HPDE6-E6E7 (cell line): ENCODE measurements around the gene PIGN.

Source experiments
- DNase-seq: peaks from one replicate; pipeline ENCODE4 v3.0.0; 2011; ENCODE audit warnings: missing footprints; ENCODE audit errors: extremely low spot score

Gene PIGN

GRCh38 chr18:62001396-62001795 is 185.5 kb downstream of the PIGN start:
- no peak for DNase-seq

DNA sequence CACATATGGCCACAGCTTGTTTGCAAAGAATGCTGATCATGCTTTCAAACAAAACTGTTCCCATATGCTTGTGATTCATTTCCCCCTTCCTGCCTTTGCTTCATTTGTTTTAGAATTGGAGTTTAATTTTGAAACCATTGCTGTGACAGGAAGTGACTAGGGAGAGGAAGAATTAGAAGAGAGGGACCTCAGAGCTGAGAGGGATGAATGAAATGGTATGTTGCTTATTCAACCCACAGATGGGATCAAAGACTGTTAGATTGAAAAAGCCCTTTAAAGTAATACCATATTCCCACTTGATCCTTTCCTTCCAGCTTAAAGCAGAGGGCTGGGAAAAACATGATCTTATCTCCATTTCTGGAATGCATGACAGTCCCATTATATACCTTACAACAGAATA is 187.9 kb downstream of the PIGN start:
- DNase-seq: no peak

DNA sequence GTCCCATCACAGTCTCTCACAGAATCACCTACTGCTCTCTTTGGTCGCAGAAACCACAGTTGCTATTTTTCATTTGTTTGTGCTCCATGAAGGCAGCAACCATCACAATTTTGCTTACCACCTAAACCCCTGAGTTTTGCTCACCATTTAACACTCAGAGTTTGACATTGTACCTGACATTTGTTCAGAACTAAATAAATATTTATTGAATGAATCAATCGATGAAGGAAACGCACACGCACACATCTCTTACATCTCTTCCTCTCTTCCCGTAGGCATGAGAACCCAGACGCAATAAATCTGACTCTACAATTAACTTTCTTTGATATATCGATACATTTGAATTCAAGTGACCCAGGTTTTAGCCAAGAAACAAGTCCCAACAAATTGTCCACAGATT is 188.5 kb downstream of the PIGN start:
- DNase-seq: no peak

- peak; percentile 28 for DNase-seq
Observed at GRCh38 chr18:61995618-61996017, 191.2 kb downstream of the PIGN start.

- no peak for DNase-seq
Observed at GRCh38 chr18:61993831-61994230, 193.0 kb downstream of the PIGN start.

GRCh38 chr18:61992923-61993322 is 193.9 kb downstream of the PIGN start:
- no peak for DNase-seq

DNA sequence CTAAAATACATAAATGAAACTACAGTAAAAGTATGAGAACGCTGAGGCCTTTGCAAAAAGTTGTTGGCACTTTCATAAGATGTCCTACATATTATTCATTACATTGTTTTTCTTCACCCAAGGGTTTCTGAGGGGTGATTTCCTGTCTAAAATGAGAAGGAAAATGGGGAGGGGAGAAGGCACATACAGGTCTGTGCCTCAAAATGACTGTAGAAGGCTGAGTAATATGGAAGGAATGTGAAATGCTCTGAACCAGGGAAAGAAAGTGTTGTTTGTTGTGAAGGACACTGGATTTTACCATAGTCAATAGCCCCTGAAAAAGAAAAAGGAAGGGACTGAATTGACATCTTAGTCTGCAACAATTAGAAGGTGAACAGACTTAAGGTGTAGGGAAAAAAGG is 194.6 kb downstream of the PIGN start:
- DNase-seq: no peak

- no peak for DNase-seq
Observed at GRCh38 chr18:61991836-61992235, 195.0 kb downstream of the PIGN start.

DNA sequence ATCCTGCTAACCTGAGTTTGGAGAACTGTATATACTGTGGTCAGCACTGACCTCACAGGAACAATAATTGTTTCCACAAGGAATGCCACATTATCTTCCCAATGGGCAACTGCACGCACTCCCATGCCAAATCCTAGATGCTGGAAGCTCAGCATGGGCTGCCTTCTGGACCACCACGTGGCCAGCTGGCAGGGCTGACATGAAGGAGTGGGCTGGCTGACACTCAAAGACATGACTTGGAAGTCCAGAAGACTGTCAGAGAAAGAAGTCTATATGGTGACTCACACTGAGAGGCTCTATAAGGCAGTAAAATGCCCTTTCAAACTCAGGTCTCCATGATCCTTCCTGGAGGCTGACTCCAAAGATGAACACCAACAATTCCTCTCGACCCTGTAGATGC is 195.7 kb downstream of the PIGN start:
- DNase-seq: no peak
